GM18520 (cell line): Measurements from ENCODE around the gene SPRTN.
"Not testable (repeated sequence)": the region's sequence is repeated elsewhere in the genome, so short reads cannot be mapped to it uniquely, and the experiment has no call there.

Source experiments
- ATAC-seq: cut with Tn5 transposase; IDR thresholded peaks from one replicate; pipeline ENCODE4 v1.9.1; 2021; ENCODE audit not compliant: unreplicated experiment

Gene SPRTN

DNA sequence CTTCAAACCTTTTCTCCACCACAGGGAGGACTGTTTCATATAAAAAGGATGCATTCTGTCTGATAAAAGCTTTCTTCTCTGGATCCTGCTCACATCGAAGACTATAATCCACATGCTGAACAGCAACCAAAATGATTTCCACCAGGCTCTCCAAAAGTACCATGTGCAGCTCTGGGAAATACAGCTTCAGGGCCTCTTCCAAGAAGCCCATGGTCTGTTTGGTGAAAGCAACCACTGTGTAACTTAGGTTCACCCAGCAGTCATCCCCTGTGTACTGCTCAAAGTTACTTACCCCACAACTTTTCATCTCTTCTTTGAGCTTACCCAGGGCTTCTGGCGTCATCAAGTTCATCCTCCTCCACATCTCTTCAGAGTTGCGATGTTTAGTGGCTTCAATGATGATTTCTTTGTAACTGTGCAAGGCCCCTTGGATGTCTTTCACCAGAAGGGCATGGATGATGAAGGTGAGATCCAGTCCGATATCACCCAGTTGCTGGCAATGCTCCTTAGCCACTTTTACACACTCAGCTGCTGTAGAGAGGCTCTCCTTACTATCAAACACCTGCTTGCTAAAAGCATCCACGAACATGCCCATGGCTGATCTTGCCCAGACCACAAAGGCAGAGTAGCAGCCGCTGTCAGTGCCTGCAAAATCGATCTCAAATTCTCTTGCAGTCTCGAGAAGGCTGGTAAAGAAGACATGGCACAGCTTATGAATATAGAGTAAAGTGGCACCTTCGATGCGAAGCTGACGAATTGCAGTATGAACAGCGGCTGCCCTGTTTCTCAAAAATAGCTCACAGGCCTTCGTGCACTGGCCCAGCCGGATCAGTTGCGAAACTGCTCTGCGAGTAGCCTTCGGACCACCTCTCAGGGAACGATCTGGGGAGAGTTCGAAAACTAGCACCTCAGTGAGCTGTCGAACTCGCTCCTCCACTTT is 2.2 kb upstream of the SPRTN start:
- no peak for ATAC-seq

DNA sequence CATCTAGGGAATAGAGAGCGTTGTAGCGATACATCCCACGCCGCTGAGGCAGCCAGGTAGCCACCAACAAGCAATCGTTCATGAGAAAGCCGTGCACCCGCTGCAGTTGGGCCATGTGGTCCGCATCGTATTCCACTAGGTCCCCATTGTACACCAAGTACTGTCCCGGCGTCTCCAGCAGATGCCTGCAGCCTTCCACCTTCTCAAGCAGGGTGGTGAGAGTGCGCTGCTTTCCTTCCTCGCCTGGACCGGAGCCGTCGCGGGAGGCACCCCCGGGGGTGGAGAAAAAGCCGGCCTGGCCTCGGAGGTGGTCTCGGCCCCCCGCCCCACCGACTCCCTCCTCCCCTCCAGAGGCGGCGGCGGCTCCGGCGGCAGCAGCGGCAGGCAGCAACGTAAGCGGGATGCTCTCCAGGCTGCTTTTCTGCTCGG is 1.0 kb upstream of the SPRTN start:
- no peak for ATAC-seq

GRCh38 chr1:231337472-231338269 is 422 bp upstream of the SPRTN start, which contains the start of gene EXOC8:
EXOC8 (minus strand) TSS chr1:231337852; CDS start chr1:231337745, 107 bp downstream.
- ATAC-seq, result peak; percentile 76

DNA sequence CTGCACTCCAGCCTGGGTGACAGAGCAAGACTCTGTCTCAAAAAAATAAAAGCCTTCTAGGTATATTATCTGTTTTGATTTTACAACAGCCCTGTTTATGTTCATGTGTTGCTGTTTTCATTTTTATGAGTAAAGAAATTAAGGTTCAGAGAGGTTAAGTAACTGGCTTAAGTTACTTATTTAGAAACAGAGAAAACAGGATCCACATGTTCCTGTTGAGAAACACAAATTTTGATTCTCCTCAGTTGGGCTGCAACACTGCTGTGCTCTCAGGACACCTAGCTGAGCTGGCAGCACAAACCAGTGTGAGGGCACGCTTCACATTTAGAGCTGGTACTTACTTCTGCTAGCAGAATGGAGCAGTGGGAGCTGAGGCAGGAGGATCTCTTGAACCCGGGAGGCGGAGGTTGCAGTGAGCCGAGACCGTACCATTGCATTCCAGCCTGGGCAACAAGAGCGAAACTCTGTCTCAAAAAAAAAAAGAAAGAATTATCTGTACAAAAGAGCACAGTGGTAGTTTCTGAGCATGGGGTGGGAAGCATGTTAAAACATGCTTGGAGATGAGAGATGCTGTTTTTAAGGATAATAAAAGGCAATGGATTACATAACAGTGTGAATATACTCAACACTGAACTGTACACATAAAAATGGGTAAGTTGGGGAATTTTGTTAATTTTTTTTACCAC is 2.4 kb downstream of the SPRTN start:
- no peak for ATAC-seq

DNA sequence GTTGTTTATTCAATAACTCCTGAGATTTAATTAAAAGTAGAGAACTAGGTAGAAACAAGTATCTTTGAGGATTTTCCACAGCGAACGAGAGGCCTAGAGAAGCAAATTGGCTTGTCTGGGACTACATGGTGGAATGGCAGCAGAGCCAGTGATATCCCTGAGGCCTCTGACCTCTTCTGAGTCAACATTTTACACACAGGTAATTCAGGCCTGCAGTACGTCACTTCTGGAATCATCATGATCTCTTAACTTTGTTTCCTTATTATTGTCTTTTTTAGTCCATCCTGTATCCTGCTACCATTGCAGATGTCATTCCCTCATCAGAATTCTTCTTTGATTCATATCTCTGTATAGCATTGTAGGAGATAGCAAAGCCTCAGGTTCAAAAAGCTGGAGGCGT is 9.9 kb downstream of the SPRTN start:
- no peak for ATAC-seq

DNA sequence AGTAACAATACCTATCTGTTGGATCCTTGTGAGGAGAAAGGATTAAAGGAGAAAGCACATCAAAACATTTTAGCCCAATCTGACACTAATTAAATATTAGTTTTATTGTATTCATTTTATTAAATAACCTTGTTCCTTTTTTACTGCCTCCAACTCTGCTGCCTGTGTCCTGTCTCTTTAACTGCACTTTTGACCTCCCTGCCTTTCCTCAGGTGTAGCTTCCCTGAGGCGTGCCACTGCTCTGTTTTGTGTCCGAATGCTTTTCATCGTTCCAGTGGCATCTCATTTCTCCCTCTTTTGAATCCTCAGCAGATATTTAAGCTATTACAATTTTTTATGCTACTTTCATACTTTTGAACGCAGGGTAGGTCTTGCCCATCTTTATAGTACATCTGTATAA is 10.3 kb downstream of the SPRTN start:
- no peak for ATAC-seq

DNA sequence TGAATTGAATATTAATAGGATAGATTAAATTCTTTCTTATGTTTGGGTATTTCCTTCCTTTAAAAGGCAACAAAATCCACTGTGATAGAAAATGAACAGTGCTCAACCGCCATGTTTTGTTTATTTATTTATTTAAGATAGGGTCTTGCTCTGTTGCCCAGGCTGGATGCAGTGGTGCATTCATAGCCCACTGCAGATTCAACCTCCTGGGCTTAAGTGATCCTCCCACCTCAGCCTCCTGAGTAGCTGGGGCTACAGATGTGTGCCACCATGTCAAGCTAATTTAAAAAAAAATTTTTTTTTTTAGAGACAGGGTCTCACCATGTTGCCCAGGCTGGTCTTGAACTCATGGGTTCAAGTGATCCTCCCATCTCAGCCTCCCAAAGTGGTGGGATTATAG is 10.8 kb downstream of the SPRTN start:
- not testable (repeated sequence) for ATAC-seq

DNA sequence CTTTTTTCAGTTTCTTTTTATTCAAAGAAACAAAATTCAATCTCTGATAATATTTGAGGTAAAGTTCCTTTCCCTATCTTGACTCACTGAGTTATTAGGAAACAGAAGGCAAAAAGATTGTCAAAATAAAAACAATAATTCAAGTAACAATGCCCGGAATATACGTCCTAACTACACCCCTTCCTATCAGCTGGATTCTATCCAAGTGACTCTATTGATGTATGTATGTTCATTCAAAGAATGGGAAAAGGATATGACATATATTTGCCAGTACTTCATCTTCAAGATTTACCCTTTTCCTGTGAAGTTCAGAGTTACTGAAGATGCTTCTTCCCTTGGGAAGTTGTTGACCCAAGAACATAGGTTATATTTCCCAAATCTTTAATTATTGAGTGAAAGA is 13.7 kb downstream of the SPRTN start:
- no peak for ATAC-seq

DNA sequence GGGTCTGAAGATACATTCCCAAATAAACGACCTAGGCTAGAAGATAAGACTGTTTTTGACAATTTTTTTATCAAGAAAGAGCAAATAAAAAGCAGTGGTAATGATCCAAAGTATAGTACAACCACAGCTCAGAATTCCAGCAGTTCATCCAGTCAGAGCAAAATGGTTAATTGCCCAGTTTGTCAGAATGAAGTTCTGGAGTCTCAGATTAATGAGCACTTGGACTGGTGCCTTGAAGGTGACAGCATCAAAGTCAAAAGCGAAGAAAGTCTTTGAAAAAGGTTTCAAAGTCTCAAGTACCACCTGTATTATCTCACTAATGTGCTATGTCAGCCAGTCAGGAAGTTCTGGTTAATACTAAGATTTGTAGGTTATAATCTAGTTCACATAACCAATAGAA is 15.0 kb downstream of the SPRTN start:
- ATAC-seq, result no peak

DNA sequence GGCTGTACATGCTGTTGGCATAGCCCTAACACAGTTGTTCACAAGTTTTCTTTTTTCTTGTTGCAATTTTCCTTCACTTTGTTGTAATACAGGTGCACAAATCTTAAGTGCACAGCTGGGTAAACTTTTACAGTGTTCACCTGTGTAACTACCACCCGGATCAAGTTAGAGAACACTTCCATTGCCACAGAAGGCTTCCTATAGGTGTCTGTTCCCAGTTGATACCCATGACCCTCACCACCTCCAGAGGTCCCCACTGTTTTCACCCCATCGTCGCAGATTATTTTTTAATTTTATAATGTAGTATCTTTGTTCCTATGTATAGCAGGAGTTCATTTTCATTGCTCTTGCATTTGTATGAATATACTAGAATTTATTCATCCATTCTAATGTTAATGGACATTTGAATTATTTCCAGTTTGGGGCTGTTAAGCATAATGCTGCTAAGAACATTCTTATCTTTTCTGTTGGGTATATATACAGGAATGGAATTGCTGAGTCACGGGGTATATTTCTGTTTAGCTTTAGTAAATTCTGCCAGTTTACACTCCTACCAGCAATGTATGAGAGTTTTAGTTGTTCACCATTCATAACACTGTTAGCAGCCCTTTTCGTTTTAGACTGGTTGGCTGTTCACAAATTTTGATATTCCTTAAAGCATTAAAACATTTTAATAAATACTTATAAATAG is 16.4 kb downstream of the SPRTN start:
- ATAC-seq, result no peak

GRCh38 chr1:231355171-231355570 is 17.1 kb downstream of the SPRTN start:
- no peak for ATAC-seq

DNA sequence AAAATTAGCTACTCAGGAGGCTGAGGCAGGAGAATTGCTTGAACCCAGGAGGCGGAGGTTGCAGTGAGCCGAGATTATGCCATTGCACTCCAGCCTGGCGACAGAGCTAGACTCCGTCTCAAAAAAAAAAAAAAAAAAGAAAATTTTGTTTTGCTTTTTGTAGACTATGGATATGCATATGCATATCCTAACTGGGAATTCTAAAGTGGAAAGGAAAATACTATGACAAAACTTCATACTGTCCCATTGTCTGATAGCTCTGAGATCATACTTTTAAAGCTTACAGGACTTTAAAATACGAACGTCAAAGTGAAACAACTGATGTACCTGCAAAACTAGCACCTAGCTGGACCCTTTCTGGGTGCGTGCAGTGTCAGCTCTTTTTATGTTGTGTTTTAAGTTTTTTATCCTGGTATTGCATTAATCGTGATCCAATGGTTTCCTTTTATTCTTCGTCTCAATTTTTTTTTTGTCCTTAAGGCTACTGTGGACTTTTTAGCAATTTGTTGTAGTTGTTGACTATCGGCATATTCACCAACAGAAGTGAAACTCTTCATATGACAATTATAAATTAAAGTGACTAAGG is 19.2 kb downstream of the SPRTN start:
- peak; percentile 9 for ATAC-seq

- peak; percentile 68 for ATAC-seq
Measured at GRCh38 chr1:231357831-231358354, 19.8 kb downstream of the SPRTN start.

GRCh38 chr1:231359113-231359512 is 21.0 kb downstream of the SPRTN start:
- no peak for ATAC-seq

GRCh38 chr1:231362325-231362724 is 24.2 kb downstream of the SPRTN start:
- ATAC-seq, result no peak

DNA sequence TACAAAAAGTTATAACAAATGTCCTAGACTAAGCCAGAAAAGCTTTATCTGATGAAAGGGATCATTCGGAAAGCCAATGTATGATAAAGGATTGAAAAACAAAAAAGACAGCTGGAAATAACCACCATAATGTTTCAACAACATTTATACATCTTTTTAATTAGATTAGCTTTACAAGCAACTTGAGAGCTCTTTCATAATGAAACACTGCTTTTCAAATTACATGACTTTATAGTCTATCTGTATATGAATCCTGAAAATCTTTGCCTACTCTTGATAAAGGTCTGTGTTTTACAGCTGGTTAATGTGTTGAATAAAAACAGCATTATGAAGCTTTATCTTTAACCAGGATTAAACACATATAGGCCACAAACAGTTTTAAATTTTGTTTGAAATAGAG is 25.5 kb downstream of the SPRTN start:
- ATAC-seq, result no peak

DNA sequence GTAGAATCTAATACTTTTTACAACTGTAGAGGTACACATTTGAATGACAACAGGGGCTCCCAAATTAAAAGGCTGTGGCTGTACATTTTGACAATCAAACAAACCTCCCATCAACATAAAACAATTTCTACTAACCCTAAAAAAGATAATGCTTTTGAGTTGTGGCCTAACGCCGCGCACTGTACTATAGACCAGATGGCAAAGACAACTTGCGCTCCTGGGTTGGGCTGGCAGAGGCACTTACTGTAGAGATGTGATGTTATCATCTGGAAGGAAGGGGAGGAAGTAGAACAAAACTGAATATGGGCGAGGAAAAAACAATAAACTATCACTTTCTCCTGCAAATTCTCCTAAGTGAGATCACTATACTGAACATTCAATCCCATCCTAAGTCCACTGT is 26.1 kb downstream of the SPRTN start:
- ATAC-seq, result no peak

DNA sequence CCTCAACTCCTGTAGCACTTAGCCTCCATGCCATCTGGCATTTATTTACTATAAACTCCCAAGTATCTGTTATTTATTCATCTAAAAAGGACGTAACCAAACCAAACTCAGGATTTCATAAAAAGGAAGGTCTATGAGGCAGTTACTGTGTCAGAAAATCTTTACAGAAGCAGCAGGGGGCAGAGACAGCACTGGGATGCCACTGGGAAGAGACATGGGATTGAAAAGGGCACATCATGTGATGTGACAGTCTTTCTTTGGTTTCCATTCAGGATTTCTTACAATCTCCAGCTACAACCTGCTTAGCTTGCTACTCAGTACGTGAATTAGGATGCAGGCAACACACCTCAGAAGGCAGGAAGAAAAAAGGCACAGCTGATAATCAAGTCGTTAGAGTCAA is 31.2 kb downstream of the SPRTN start:
- ATAC-seq, result no peak

GRCh38 chr1:231372501-231372900 is 34.4 kb downstream of the SPRTN start:
- ATAC-seq, result no peak

DNA sequence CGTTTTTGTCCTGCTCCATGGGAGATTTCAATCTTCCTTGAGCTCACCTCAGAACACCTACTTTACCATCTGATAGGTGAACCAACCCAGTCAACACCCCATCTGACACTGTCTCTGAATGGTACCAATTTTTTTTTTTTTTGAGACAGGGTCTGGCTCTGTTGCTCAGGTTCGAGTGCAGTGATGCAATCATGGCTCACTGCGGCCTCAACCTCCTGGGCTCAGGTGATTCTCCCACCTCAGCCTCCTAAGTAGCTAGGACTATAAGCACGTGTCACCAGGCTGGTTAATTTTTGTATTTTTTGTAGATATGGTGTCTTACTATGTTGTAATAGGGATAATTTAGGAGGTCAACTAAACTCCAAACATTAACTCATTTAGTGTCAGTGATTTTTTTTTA is 36.3 kb downstream of the SPRTN start:
- ATAC-seq, result no peak
